Bronchial epithelial cell (primary cell): Measurements from ENCODE around the gene EFEMP2. TPM values are rescaled to one million over a fixed set of nuclear protein-coding genes. Genes with fewer than 3 reads are reported as not detected.

Experiments used
- DNase-seq: peaks from one replicate; pipeline ENCODE4 v3.0.0-alpha.2; 2010; ENCODE audit warnings: low read depth
- FAIRE-seq: peaks from 2 replicates; lab custom pipeline; 2011; peaks lifted over from hg19 to GRCh38; lab: Jason Lieb, UNC
- H3K27me3 ChIP-seq: 2 replicates; pipeline ENCODE4 v1.5.1; 2011; ENCODE audit warnings: low read length; ENCODE audit not compliant: control insufficient read depth, insufficient read depth
- H3K36me3 ChIP-seq: 2 replicates; pipeline ENCODE4 v1.5.1; 2011; ENCODE audit warnings: low read length; ENCODE audit not compliant: control insufficient read depth, insufficient read depth
- H3K4me3 ChIP-seq: 2 replicates; pipeline ENCODE4 v1.5.1; 2011; ENCODE audit warnings: mild to moderate bottlenecking, low read depth, low read length, control low read depth
- CTCF ChIP-seq: IDR thresholded peaks from 2 replicates; pipeline ENCODE4 v1.5.1; 2011; ENCODE audit warnings: mild to moderate bottlenecking, moderate library complexity, low read length, control low read depth, inconsistent platforms; ENCODE audit not compliant: insufficient read depth, severe bottlenecking
- total RNA-seq: library from RNA; depleted of rRNA; stranded (reverse); fragments of >200 nt; gene quantifications from 2 replicates; pipeline ENCODE4 v1.2.1, GENCODE V29; 2014

The EFEMP2 gene
- total RNA-seq, 1 donor from 2014 or later, result 2.9 TPM

GRCh38 chr11:65884716-65885092 lies 12.1 kb upstream of the EFEMP2 start:
- FAIRE-seq (peak; percentile 36), DNase-seq (peak; percentile 55)
- no peak overlapping the region for H3K4me3 ChIP-seq
- H3K27me3 ChIP-seq, result no peaks in the 10 kb centered on the region
- peaks cover 28% of the 10 kb centered on the region for H3K36me3 ChIP-seq
- TF ChIP-seq CTCF, result peak; percentile 100

GRCh38 chr11:65883786-65884715 lies 11.5 kb upstream of the EFEMP2 start:
- Histone ChIP-seq H3K27me3 (no peaks in the 10 kb centered on the region), H3K36me3 (peaks cover 28% of the 10 kb centered on the region), H3K4me3 (no peak overlapping the region)
- DNase-seq, result no peak
- TF ChIP-seq CTCF, result no peak
- no peak for FAIRE-seq

- no peaks in the 10 kb centered on the region for H3K27me3 ChIP-seq
- peaks cover 28% of the 10 kb centered on the region for H3K36me3 ChIP-seq
- H3K4me3 ChIP-seq, result no peak overlapping the region
- TF ChIP-seq CTCF, result no peak
- FAIRE-seq, result no peak
- no peak for DNase-seq
Observed at GRCh38 chr11:65883058-65883761, 10.6 kb upstream of the EFEMP2 start.

GRCh38 chr11:65882120-65883057 lies 9.8 kb upstream of the EFEMP2 start:
- Histone ChIP-seq H3K4me3 (no peak overlapping the region), H3K27me3 (no peaks in the 10 kb centered on the region), H3K36me3 (peaks cover 27% of the 10 kb centered on the region)
- no peak for DNase-seq
- TF ChIP-seq CTCF, result no peak
- no peak for FAIRE-seq

GRCh38 chr11:65880844-65881421 lies 8.3 kb upstream of the EFEMP2 start:
- DNase-seq, result no peak
- no peak for FAIRE-seq
- H3K27me3 ChIP-seq, result no peaks in the 10 kb centered on the region
- peaks cover 21% of the 10 kb centered on the region for H3K36me3 ChIP-seq
- TF ChIP-seq CTCF, result no peak
- H3K4me3 ChIP-seq, result no peak overlapping the region
